ENCODE results near the gene METTL25B. TPM values are rescaled to one million over a fixed set of nuclear protein-coding genes. Genes with fewer than 3 reads are reported as not detected.

METTL25B gene
- total RNA-seq, 1 experiment from 2014 or later, result 46.0 TPM

DNA sequence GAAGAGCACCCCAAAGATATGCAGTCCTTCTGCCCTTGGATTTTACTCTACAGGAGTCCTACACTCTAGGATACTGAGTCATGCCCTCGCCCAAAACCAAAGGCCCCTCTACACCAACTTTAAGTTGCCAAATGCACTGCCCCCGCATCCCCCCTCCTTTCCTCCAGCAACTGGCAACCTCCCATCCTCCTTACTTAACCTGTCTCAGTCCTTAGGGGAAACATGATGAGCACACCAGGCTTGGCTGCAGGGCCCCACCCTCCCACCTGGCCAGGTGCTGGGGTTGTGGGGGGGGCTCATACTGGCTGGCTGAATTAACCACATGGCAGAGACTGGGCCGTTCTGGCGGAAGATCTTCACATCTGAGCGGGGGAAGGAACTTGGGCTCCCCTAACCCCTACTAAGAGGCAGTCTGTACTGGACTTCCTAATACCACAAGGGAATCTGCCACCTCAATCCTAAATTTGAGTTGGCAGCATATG lies 22.0 kb downstream of the METTL25B start:
- no peaks in the 10 kb centered on the region for H3K27me3 Mint-ChIP-seq (ENCODE audit: insufficient read depth, unreplicated experiment)
- intact Hi-C loops (cut with micrococcal nuclease), result loop anchor here (1.0 kb wide), 1 partner anchor 17 kb away; the partner anchor contains the start of gene PRCC
- no TSS peak for BruUV-seq (replicated peaks)
- TF ChIP-seq, protein P1, sequence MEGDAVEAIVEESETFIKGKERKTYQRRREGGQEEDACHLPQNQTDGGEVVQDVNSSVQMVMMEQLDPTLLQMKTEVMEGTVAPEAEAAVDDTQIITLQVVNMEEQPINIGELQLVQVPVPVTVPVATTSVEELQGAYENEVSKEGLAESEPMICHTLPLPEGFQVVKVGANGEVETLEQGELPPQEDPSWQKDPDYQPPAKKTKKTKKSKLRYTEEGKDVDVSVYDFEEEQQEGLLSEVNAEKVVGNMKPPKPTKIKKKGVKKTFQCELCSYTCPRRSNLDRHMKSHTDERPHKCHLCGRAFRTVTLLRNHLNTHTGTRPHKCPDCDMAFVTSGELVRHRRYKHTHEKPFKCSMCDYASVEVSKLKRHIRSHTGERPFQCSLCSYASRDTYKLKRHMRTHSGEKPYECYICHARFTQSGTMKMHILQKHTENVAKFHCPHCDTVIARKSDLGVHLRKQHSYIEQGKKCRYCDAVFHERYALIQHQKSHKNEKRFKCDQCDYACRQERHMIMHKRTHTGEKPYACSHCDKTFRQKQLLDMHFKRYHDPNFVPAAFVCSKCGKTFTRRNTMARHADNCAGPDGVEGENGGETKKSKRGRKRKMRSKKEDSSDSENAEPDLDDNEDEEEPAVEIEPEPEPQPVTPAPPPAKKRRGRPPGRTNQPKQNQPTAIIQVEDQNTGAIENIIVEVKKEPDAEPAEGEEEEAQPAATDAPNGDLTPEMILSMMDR (IDR thresholded peaks at IDR 0.05; ENCODE audit: unreplicated experiment), result no peak
- peaks cover 34% of the 10 kb centered on the region for H3K36me3 Mint-ChIP-seq (ENCODE audit: insufficient read depth, unreplicated experiment)
- ChIA-PET CTCF (interaction anchor here (0.6 to 4.5 kb wide), 4 partner anchors 23 to 469 kb away, joined by 3 to 44 read pairs (median 13); partner anchors contain the start of genes ISG20L2 and METTL25B), POLR2A (interaction anchor here (0.6 to 10.7 kb wide), 11 partner anchors 9 to 293 kb away, joined by 3 to 299 read pairs (median 5); partner anchors contain the start of genes ISG20L2, MEF2D, METTL25B and MRPL24)
- H3K27ac Mint-ChIP-seq (ENCODE audit: low read depth, unreplicated experiment), result peak overlapping the region; percentile 99
- H3K9me3 Mint-ChIP-seq (ENCODE audit: unreplicated experiment), result no peaks in the 10 kb centered on the region
- peak; percentile 96 for DNase-seq (ENCODE audit: unreplicated experiment)
- H3K4me3 Mint-ChIP-seq (ENCODE audit: unreplicated experiment), result peak overlapping the region; percentile 79
- H3K4me1 Mint-ChIP-seq (ENCODE audit: insufficient read depth, unreplicated experiment), result peaks cover 52% of the 10 kb centered on the region

DNA sequence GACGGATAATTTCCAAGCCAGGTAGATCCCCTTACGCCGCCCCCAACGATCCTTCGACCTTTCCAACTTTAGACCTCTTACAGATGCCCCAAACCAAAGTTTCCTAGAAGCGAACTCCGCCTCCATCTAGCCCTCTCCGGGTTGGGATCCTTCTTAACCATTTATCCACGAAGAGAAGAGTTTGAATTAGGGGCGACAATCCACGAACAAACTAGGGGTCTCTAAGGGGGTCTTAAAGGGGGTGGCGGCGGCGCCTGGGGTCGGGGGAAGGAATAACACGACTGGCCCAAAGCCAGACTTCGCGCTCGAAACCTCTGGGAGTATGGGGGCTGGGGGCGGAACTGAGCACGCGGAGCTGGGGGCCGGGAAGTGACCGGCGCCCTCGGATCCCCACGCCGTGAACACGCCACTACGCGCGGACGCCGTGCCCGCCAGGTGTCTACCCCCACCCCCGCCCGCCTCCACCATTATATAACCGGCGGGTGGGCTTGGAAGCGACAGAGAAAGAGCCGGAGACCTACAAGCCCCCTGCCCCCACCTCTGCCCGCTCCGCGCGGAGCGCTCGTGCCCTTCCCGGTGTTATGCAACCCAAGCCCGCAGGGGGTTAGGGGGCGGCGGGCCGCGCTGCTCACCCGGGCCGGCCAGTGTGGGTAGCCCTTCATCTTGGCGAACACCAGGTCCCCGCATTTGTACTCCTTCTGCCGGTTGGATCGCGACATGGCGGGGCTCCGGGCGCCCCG lies 22.6 kb downstream of the METTL25B start:
- TSS peak; percentile 49 for BruUV-seq (replicated peaks)
- ChIA-PET POLR2A (interaction anchor here (0.7 to 10.7 kb wide), 14 partner anchors 10 to 468 kb away, joined by 3 to 299 read pairs (median 8); partner anchors contain the start of genes ISG20L2, MEF2D, METTL25B and MRPL24), CTCF (interaction anchor here (0.6 to 4.5 kb wide), 6 partner anchors 10 to 179 kb away, joined by 3 to 44 read pairs (median 8); partner anchors contain the start of genes ISG20L2, METTL25B and PRCC)
- TF ChIP-seq, protein P1 (IDR thresholded peaks at IDR 0.05; ENCODE audit: unreplicated experiment), result no peak
- Mint-ChIP-seq H3K27ac (ENCODE audit: low read depth, unreplicated experiment) (peak overlapping the region; percentile 99), H3K4me3 (ENCODE audit: unreplicated experiment) (peak overlapping the region; percentile 79), H3K27me3 (ENCODE audit: insufficient read depth, unreplicated experiment) (no peaks in the 10 kb centered on the region), H3K9me3 (ENCODE audit: unreplicated experiment) (no peaks in the 10 kb centered on the region), H3K4me1 (ENCODE audit: insufficient read depth, unreplicated experiment) (peaks cover 46% of the 10 kb centered on the region), H3K36me3 (ENCODE audit: insufficient read depth, unreplicated experiment) (peaks cover 29% of the 10 kb centered on the region)
- intact Hi-C loops (cut with micrococcal nuclease), result loop anchor here (1.0 kb wide), 2 partner anchors 16 to 25 kb away; partner anchors contain the start of gene PRCC
- DNase-seq (ENCODE audit: unreplicated experiment), result peak; percentile 69

DNA sequence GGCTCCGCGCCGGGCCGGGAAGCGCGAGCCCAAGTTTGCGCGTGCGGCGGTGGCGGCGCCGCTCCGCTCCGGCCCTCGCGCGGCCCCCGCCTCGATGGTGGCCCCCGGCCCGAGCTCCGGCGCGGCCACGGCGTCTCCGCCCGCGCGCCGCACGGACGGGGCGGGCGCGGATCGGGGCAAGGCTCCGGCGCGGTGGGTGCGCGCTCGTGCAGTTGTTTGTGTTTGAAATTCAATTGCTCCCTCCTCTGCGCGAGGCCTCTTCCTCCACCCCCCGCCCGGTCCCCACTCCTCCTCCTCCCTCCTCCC lies 23.1 kb downstream of the METTL25B start, which contains the start of gene HDGF:
HDGF (minus strand) TSS at position 225 of the 306 bp plus-strand sequence. CDS start 246 bp downstream, outside the sequence.
- ChIA-PET CTCF (interaction anchor here (0.6 to 4.5 kb wide), 6 partner anchors 9 to 178 kb away, joined by 3 to 44 read pairs (median 8); partner anchors contain the start of genes ISG20L2, METTL25B and PRCC), POLR2A (interaction anchor here (0.7 to 10.7 kb wide), 15 partner anchors 10 to 469 kb away, joined by 3 to 299 read pairs (median 6); partner anchors contain the start of genes ISG20L2, MEF2D, METTL25B and MRPL24)
- Mint-ChIP-seq H3K27ac (ENCODE audit: low read depth, unreplicated experiment) (peak within 1 kb of the TSS; percentile 99), H3K36me3 (ENCODE audit: insufficient read depth, unreplicated experiment) (peaks cover 27% of the 10 kb centered on the region), H3K4me3 (ENCODE audit: unreplicated experiment) (peak within 1 kb of the TSS; percentile 79), H3K27me3 (ENCODE audit: insufficient read depth, unreplicated experiment) (no peaks in the 10 kb centered on the region), H3K4me1 (ENCODE audit: insufficient read depth, unreplicated experiment) (peaks cover 42% of the 10 kb centered on the region), H3K9me3 (ENCODE audit: unreplicated experiment) (no peaks in the 10 kb centered on the region)
- BruUV-seq (replicated peaks), result no TSS peak
- no peak for DNase-seq (ENCODE audit: unreplicated experiment)
- TF ChIP-seq, protein P1 (IDR thresholded peaks at IDR 0.05; ENCODE audit: unreplicated experiment), result no peak
- intact Hi-C loops (cut with micrococcal nuclease), result loop anchor here (1.0 kb wide), 1 partner anchor 25 kb away; no protein-coding TSS in a partner anchor
